ENCODE measurements around the gene CFAP20DC.
"Not testable (repeated sequence)": the region's sequence is repeated elsewhere in the genome, so short reads cannot be mapped to it uniquely, and the experiment has no call there.

The CFAP20DC gene

DNA sequence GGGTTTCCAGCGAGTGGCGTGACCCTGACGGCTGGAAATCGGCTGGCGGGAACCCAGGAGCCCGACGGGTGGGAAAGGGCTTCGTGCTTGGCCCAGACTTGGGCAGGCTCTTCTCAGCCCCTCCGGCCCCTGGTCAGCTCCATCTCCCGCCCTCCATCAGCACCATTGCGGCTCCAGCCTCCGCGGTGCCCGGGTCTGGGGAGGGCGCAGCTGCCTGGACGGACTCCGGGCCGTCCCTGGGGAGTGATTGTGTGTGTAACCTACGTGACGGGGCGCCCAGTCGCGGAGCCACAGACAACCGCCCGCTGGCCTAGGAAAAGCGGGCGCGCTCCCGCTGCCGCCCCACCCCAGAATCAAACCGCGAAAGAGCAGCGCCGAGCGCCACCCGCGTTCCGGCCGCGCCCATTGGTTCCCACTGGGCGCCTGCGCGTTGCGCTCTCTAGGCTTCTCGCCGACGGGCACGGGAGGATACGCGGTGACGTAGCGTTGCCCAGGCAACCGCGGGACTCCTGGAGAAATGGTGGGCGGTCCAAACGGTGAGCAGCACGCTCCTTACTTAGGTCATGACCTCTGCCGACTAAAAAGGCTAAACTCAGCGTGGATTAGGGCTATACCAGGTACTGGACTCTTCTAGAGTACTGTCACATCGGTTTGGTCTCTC lies at the start of gene CFAP20DC:
Gene CFAP20DC, minus strand, starts transcription at position 355 of the 661 bp plus-strand sequence. CDS start 394 bp downstream, outside the sequence.
- peak; percentile 95 for DNase-seq

DNA sequence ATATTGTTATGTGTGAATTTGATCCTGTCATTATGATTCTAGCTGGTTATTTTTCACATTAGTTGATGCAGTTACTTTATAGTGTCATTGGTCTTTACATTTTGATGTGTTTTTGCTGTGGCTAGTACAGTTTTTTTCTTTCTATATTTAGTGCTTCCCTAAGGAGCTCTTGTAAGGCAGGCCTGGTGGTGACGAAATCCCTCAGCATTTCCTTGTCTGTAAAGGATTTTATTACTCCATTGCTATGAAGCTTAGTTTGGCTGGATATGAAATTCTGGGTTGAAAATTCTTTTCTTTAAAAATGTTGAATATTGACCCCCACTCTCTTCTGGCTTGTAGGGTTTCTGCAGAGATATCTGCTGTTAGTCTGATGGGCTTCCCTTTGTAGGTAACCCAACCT lies 48.7 kb upstream of the CFAP20DC start:
- not testable (repeated sequence) for DNase-seq

DNA sequence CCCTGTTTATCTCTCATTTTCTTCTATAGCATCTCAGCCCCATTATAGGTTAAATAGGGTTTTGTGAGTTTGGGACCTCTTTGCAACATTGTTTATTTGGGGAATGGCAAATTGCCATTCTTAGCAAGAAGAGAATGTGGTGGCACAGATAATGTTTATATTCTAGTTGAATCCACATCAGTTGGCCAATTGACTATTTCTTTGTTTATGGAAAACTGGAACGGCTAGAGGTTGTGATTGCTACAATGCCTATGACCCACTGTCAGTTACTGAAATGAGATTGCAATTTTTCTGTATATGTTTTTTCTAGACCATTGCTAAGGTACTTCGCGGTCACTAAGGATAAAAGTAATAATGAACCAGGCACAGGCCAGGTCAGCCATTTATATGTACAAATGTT lies 44.6 kb upstream of the CFAP20DC start:
- DNase-seq, result no peak

DNA sequence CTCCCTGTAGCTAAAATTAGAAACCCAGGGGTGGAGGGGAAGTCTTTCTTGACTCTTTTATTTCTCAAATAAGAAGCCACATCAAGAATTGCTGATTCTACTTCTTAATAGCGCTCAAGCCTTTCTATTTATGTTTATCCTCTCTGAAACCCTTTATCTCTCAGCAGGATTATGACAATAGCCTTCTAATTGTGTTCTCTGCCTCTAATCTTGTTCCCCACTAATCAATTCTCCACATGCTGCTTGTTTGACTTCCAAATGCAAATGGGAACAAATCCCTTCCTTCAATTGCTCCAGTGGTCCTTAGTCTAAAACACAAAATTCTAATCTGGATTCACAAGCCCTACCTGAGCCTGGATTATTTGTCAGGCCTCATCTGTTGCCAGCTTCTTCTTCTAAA lies 43.7 kb upstream of the CFAP20DC start:
- no peak for DNase-seq

DNA sequence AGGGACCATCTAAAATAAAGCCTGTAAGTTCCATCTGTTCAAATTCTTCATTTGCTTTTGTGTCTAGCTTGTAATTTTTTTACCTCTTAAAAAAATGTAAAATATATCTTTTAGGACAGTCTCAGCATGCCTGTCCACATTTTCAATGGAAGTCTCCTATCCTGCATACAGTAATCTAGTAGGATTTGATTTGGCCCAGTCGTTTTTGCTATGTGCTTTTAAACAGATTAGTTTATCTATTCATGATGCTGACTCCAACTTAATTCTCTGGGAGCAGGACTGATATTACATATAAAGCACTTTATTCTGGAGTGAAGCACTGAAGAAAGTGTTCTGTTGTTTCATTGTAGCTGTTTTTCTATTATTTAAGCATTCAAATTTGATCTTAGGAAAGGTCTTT lies 38.9 kb upstream of the CFAP20DC start:
- no peak for DNase-seq

DNA sequence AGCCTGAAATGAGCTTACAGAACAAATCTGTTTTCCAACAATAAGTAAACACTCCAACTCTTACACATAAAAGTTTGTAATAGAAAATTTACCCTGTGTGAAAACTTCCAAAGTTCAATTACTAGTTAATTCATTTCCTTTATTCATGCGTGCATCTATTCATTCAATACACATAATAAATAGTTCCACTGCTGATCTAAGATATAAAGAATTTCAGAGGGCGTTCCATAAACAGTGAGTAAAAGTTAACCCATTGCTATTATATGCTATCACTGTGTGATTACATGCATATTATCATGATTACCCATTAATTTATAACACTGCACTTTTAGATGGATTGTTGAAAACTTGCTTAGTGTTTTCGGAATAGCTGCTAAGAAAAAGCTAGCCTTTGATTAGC lies 36.2 kb upstream of the CFAP20DC start:
- no peak for DNase-seq

DNA sequence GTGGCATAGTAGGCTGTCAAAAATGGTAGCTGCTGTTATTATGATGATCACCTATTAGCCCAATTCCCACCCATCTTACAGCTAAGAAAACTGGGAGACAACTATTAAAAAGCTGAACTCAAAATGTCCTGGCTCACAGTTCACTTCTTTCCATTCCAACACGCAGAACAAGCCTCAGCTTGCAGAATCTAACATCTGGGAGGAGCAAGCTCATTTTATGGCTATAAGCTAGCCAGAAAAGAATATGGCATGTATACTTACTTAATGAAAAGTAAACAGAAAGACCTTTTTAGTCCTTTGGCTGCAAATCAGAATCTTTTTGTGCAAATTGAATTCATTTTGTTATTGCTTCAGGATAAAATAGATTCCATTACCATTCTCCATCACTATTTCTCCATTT lies 34.8 kb upstream of the CFAP20DC start:
- no peak for DNase-seq

DNA sequence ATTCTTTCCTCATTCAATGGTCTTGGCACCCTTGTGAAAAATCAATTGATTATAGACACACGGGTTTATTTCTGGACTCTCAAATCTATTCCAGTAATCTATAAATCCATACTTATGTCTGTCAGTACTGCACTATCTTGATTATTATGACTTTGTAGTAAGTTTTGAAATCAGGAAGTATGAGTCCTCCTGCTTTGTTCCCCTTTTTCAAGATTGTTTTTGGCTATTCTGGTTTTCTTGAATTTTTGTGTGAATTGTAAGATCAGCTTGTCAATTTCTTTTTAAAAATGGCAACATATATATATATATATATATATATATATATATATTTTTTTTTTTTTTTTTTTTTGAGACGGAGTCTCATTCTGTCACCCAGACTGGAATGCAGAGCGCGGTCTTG lies 32.3 kb upstream of the CFAP20DC start:
- no peak for DNase-seq

DNA sequence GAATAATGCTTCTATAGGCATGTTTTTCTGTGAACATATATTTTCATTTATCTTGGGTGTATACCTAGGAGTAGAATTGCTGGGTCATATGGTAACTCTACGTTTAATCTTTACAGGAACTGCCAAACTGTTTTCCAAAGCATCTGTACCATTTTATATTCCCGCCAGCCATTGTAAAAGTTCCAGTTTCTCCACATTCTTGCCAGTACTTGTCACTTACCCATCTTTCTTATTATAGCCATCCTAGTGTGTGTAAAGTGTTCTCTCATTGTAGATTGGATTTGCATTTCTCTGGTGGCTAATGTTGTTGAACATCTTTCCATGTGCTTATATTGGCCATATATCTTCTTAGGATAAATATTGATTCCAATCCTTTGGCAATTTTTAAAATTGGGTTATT lies 31.2 kb upstream of the CFAP20DC start:
- DNase-seq, result no peak

DNA sequence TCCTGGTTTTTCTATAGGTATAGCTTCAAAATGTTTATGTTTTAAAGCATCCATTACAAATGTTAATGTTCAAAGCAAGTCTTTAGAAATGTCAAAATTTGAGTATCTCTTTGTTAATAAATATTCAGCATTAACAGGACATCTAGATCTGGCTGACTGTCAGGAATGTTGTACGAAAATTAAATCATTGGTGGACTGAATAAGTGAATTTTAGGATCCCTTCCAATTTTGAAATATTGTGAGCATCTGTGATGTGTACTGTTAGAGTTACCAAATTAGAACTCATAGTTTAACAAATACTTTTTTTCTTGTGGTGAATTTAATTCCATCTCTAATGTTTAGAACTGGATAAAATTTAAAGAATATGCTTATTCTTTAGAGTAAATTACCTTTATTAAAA lies 30.1 kb upstream of the CFAP20DC start:
- DNase-seq, result no peak

DNA sequence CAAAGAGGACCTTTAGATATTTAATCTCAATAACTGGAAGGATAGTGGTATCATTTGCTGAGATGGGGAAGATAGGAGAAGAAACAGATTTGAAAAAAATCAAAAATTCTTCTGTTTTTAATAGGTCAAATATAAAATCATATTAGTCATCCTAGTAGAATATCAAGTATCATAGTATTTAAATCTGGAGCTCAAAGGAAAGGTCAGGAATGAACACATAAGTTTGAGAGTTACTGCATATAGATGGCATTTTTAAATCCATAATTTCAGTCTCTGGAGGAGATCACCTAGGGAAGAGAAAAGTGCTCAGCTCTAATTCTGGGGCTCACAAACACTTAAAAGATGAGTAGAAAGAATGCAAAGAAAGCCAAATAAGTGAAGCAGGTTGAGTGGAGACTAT lies 24.9 kb upstream of the CFAP20DC start:
- no peak for DNase-seq

DNA sequence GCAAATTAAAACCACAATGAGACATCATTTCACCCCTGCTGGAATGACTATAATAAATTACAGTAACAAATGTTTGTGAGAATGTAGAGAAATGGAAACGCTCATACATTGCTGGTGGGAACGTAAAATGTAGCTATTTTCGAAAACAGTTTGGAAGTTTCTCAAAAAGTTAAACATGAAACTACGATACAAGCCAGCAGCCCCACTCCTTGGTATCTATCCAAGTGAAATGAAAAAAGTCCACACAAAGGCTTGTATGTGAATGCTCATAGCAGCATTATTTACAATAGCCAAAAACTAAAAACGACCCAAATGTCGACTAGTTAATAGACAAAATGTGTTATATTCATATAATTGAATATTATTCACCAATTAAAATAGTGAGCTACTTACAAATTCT lies 22.9 kb upstream of the CFAP20DC start:
- DNase-seq, result peak; percentile 36

DNA sequence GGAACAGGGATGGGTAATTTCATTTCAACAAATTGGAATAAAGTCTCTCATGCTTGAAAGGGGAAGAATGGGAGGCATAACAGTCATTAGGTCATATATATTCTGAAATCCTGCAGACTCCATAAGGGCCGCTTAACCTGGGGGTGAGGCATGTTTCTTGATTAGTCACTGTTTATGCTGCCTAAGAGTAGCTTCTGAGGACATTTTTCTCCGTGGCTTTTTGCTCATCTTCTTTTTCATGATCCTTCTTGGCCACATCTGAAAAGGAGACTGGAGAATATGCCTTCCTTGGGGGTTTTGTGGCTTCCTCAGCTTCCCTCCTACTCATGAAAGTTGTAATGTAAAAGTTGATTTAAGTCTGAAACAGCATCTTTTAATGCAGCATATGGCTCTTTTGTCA lies 20.0 kb upstream of the CFAP20DC start:
- DNase-seq, result no peak

DNA sequence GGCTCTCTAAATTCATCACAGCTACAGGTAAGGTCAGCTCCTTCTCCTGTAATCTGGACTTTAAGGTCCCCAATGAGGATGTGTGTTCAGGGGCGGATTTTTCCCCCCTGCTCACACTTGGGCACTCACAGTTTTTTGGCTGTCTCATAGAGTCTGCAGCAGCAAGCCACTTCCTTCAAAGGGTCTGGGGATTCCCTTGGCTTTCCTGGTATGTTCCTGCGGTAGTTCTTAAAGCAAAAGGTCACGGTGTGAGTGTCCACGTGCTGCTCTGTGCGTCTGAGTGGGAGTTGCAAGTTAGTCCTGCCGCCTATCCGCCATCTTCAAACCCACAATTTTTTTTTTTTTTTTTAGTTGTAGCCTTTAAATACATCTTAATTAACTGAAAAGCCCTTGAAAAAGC lies 15.4 kb upstream of the CFAP20DC start:
- DNase-seq, result no peak

DNA sequence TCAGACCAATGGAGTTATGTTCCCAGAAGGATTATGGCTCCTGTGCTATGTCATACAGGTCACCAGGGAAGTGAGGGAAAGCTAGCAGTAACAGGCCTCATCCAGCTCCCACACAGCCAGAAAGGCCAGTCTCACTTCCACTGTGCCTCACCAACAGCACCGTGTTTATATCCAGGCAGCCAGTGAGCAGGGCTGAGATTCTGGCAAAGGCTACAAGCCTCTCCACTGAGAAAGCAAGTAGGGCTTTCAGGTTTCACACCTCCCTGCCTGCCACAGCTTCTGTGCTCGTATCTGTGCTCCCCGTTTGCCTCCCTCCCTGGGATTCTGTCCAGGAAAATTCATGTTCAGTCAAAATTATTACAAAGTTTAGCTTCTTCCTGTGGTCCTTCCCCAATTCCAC lies 14.9 kb upstream of the CFAP20DC start:
- DNase-seq, result peak; percentile 25

DNA sequence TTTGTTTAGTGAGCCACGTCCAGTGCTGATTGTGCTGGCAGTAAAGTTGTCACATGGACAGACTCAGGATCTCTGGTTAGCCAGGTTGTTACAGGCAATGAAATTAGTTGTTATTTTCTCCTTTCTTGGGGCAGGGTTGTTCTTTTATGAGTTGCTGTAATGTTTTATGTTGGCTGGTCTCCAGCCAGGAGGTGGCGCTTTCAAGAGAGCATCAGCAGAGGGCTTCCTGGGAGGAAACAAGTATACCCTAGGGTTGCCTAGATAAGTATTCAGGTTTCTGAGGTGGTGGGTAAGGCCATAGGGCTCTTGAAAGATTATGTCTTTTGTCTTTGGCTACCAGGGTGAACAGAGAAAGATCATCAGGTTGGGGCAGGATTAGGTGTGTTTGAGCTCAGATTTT lies 14.5 kb upstream of the CFAP20DC start:
- DNase-seq, result no peak

DNA sequence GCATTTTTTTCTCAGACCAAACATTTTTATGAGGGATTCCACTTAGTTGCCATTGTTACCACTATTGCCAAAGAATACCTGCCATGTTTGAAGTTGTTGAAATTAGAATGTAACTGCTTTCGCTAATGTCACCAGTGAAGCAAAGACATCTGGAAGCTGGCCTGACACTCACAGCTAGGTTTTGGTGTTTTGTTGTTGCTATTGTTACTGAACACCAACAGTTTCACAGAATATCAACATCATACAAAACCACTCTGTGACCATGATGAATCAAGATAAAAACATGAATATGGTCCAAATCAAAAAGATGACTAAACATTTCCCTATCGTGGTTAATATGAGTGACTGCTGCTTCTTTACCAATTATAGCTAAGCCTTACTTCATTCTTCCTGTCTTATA lies 6.9 kb upstream of the CFAP20DC start:
- no peak for DNase-seq

DNA sequence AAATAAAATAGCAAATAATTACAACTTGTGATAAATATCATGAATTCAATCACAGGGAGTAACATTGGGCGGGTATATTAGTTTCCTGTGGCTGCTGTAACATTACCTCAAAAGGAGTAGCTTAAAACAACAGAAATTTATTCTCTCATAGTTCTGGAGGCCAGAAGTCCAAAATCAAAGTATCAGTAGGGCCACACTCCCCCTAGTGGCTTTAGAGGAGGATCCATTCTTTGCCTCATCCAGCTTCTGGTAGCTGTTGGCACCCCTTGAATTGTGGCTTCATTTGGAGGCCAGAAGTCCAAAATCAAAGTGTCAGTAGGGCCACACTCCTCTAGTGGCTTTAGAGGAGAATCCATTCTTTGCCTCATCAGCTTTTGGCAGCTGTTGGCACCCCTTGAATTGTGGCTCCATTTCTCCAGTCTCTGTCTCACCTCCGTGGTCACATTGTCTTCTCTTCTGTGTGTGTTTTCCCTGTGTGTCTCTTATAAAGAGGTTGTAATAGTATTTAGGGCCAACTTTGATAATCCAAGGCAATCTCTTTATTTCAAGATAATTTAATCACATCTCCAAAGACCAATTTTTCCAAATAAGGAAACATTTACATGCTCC lies 3.1 kb upstream of the CFAP20DC start:
- DNase-seq, result no peak

DNA sequence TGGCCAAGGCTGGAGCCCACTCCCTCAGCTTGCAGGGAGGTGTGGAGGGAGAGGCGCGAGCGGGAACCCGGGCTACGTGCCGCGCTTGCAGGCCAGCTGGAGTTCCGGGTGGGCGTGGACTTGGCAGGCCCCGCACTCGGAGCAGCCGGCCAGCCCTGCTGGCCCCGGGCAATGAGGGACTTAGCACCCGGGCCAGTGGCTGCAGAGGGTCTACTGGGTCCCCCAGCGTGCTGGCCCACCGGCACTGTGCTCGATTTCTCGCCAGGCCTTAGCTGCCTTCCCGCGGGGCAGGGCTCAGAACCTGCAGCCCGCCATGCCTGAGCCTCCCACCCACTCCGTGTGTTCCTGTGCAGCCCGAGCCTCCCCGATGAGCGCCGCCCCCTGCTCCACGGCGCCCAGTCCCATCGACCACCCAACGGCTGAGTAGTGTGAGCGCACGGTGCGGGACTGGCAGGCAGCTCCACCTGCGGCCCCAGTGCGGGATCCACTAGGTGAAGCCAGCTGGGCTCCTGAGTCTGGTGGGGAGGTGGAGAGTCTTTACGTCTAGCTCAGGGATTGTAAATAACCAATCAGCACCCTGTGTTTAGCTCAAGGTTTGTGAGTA lies 1.1 kb upstream of the CFAP20DC start:
- DNase-seq, result not testable (repeated sequence)

DNA sequence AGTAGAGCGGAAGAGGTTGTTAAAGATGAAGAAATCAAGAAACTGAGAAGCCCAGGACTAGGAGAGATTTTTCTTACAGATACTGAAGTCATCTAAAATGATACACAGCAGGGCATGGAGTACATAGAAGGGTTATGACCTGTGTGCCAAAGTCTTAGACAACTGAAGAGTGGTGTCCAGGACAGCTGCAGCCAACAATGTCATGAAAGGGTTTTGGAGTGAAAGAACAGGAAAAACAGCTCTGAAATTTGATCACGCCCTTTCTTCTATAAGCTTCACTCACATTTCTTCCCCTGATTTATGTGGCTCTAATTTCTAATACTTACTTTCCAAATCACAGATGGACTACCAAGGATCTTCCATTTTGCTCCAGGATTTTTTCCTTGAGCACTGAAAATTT lies 3.0 kb downstream of the CFAP20DC start:
- DNase-seq, result no peak

DNA sequence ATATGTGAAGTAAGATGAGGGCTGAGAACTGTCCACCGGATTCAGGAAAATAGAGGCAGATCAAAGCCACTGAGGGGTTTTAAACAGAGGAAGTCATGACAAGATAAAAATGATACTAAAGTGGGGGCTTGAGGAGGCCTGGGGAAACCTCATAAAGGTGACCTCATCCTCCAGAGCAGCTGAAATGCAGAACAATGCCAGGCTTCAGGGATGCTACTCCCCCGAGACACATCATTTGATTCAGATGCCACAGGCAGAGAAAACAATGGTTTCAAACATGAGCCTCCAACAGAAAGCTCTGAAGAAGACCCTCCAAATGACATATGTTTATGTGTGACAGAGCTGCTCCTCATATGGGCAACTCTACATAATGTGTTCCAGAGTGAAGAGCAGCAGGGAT lies 6.4 kb downstream of the CFAP20DC start:
- no peak for DNase-seq

DNA sequence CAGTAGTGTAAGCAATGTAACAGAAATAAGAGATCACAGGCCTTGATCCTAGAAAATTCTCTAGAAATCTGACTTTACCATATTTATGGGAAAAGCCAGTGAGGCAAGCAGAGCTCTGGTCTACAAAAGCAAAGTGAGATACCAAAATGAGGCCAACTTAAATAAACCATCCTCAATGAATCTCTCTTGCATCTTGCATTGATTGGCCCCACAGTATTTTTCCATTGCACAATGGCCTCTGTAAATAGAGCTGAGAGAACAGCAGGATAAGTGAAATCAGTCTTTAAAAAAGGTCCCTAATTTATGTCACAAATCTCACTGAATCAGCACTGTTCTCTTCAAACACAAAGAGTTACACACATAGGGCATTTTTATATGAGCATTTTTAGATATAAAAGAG lies 8.9 kb downstream of the CFAP20DC start:
- no peak for DNase-seq

DNA sequence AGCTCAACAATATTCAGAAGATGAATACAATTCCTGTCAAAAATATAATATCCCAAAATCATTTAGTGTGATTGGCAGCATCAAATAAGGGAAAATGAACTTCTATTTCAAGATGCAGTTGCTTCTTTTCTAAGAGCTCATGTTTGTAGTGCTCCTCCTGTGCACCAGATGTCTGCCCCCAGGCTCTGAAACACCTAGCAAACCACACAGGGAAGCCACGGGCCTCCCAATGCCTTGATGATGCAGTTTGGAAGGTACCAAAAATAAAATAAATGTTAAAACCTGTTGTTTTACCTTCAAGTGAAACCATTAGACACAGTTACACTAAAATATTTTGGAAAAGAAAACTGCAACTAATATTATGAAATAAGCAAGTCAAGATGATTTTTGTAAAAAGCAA lies 22.2 kb downstream of the CFAP20DC start:
- DNase-seq, result no peak

DNA sequence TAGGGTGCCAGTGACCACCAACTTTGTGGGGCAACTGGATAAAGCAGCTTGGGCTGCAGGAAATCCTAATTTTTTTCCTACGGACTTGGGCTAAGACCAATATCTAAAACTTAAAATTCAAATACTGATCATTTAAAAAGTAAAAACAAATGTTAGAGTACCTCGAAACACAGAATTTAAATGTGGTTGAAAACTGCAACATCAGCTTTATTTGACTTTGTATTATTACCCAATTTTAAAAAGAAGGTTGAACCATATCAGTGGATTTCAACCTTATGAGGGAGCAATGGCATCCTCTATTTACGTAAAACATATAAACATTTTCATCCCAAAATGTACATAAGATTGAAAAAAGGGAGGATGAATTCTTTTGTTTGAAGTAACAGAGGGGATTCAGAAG lies 26.2 kb downstream of the CFAP20DC start:
- no peak for DNase-seq

DNA sequence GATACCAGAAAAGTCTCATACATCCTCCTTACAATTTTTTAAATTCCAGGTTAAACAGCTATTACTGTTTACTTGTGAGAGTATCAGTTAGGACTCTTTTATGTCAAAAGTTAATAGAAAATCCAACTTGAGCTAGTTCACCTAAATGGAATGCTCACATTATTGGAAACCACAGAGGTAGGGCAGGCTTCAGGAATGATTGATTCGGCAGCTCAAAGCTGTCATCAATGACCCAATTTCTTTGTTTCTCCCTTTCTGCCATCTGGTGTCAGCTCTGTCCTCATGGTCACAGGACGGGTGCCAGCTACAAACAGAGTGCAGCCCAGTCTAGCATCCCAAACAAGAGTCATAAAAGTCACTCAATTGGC lies 32.2 kb downstream of the CFAP20DC start:
- DNase-seq, result no peak

Measured in femur (tissue), 1 donor.